SHP77 (cell line): ENCODE measurements around the gene ANO6.
"Not testable (repeated sequence)": the region's sequence is repeated elsewhere in the genome, so short reads cannot be mapped to it uniquely, and the experiment has no call there.

Source experiments
- DNase-seq, 2 experiments: peaks; one replicate each; lab custom pipeline; 2025; lab: John Stamatoyannopoulos, UW

ANO6 gene

DNA sequence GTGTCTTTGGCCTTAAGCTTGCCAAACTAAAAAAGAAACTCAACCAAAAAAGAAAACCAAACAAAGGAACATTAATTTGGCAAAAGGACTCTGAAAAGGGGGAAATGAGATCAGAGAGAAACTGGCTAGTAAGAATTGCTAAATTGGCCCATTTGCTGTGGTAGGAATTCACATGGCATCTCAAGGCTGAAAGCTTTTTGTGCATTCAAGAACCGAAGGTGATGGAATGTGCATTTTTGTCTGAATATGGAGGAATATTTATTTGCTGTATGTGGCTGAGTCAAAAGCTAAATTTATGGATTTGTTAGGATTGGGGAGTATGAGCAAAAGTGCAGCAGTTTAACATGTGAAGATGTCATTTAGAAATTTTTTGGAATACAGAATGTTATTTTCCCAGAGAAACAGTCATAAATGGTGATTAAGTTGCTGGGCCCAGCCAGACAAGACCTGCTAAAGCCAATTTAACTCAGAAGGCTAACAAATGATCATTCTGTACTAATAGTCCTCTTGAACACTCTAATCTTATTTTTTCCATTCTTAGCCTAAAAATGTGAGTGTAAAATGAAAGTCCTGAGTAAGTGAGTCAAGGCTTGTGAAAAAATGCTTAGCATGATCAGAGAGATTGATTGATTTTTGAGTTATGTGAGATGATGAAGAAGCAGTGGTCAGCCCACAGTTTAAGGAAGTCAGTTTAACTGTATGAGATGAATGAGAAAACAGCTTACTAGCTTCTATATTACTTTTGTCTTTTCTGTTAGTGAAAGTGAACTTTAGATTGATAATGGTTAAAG is 94.1 kb downstream of the ANO6 start:
- DNase-seq = no peak

- DNase-seq = no peak
Observed at GRCh38 chr12:45310627-45310968, 94.7 kb downstream of the ANO6 start.

GRCh38 chr12:45312012-45312411 is 96.1 kb downstream of the ANO6 start:
- DNase-seq = no peak

- DNase-seq = no peak
Observed at GRCh38 chr12:45314770-45315169, 98.9 kb downstream of the ANO6 start.

- DNase-seq = no peak
Observed at GRCh38 chr12:45315462-45315861, 99.6 kb downstream of the ANO6 start.

DNA sequence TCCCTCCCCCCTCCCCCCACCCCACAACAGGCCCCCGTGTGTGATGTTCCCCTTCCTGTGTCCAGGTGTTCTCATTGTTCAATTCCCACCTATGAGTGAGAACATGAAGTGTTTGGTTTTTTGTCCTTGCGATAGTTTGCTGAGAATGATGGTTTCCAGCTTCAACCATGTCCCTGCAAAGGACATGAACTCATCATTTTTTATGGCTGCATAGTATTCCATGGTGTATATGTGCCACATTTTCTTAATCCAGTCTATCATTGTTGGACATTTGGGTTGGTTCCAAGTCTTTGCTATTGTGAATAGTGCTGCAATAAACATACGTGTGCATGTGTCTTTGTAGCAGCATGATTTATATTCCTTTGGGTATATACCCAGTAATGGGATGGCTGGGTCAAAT is 101.4 kb downstream of the ANO6 start:
- DNase-seq = not testable (repeated sequence)

- DNase-seq = no peak
Observed at GRCh38 chr12:45322810-45323209, 106.9 kb downstream of the ANO6 start.

DNA sequence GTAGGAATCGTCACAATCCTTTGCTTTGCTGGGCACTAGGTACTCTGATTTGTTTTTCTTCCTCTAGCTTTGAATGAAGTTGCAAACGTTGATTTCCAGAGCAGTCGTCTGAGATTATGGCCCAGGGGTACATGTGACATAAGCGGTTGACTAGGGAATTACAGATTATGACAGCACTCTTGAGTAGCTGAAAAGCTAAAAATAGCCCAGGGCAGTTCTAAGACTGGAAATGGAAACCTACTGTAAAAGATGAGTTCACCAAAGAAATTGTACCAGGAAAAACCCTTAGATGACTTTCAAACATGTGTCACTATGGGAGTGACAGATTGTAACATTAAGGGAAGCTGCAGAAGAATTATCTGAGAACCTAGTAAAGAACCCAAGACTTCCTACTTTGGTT is 108.5 kb downstream of the ANO6 start:
- DNase-seq = no peak

- no peak for DNase-seq
Observed at GRCh38 chr12:45326358-45326975, 110.6 kb downstream of the ANO6 start.

DNA sequence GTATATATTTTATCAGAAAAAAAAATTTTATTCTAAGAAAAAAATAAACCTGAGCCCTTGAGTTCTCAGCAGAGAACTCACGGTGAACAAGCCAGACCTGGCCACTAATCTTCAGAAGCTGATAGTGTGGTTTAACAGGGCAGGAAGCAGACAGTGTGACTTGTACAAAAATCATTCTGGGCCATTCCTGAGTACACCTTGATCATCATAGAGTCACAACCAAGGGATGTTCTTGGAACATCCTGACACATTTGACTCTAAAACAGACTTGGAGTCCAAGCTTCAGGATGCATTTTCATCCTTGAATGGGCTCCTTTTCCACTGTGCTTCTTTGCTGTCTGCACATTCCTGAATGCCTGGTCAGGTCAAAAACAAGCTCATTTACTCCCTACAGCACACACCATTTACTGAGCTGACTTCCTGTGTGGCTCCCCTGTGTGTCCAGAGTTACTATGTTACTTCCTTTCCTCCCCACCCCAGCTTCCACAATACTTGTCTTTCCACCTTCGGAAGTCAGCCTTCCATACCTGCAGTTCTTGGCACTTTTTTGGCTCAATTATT is 112.0 kb downstream of the ANO6 start:
- no peak for DNase-seq

GRCh38 chr12:45329238-45329637 is 113.3 kb downstream of the ANO6 start:
- no peak for DNase-seq

DNA sequence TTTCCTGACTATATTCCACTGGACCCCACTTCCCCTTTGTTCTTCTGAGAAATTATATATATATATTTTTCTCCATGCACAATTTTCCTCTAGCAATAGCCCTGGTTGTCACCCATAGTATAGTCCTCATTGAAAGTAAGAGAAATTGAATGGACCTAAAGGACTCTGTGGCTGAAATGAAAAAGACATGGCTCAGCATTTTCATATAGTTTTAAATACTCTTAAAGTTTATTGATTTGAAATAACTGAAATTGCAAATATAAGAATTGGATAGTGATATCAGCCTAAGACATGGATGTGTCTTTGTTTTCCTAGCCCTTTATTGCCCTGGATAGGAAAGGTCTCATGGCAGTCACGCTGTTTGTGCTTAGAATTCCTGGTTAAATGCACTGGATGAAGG is 113.8 kb downstream of the ANO6 start:
- no peak for DNase-seq

DNA sequence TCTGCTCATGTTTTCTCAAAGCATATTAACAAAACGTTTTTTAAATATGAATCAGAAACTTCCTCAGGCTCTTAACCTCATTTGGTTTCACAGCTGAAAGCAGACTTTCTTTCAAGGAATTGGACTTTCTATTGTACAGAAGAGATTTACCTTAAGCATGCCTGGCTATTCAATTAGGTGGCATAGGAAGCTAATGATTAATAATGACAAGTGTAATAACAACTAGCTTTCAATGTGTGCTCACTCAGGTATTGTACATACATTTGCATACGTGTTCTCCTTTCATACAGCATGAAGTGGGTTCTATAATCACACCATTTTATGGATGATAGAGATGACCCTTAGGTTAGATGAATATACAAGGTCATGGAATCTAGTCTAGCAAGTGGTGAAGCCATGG is 115.7 kb downstream of the ANO6 start:
- DNase-seq = no peak

DNA sequence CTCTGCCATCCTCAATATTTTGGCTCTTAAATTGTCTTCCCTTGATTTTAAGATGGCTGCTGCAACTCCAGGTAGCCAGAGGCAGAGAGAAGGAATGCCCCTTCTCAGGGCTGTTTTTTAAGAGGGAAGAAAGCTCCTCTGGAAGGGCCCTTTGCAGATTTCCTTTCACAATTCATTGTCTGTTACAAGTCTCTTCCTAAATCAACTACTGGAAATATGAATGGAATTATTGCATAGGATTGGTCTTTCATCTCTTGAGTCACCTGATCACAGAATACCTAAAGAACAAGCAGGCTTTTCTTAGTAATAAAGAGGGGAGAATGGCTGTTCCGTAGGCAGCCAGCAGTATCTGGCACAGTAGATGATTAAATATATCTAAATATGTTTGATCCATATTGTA is 118.5 kb downstream of the ANO6 start:
- DNase-seq = no peak

DNA sequence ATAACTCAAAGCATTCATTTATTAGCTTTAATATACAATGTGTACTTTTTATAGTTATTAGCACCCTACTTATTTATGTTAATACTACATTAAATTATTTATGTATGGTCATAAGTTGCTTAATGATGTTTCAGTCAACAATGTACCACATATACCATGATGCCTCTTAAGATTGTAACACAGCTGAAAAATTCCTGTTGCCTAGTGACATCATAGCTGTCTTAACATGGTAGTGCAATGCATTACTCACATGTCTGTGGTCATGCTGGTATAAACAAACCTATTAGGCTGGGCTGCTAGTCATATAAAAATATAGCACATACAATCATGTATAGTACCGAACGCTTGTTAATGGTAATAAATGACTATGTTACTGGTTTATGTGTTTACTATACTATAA is 120.4 kb downstream of the ANO6 start:
- no peak for DNase-seq

DNA sequence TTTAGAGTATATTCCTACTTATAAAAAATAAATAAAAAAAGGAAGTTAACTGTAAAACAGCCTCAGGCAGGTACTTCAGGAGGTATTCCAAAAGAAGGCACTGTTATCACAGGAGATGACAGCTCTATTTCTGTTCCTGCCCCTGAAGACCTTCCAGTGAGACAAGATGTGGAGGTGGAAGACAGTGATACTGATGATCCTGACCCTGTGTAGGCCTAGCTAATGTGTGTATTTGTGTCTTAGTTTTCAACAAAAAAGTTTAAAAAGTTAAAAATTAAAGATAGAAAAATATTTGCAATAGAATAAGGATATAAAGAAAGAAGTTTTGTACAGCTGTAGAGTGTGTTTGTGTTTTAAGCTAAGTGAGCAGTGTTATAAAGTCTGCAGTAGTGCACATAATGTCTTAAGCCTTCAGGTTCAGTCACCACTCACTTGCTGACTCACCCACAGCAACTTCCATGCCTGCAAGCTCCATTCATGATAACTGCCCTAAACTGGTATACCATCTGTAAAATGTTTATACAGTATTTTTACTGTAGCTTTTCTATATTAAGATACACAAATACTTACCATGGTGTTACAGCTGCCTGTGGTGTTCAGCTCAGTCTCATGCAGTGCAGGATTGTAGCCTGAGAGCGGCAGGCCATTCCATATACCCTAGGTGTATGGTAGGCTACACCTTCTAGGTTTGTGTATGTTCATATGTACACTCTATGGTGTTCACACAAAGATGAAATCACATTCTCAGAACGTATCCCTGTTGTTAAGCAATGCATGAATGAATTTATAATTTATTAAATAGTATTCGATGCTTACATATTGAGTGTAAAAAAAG is 121.1 kb downstream of the ANO6 start:
- DNase-seq = no peak

- no peak for DNase-seq
Observed at GRCh38 chr12:45337835-45338234, 121.9 kb downstream of the ANO6 start.

GRCh38 chr12:45338272-45338671 is 122.4 kb downstream of the ANO6 start:
- DNase-seq = no peak

DNA sequence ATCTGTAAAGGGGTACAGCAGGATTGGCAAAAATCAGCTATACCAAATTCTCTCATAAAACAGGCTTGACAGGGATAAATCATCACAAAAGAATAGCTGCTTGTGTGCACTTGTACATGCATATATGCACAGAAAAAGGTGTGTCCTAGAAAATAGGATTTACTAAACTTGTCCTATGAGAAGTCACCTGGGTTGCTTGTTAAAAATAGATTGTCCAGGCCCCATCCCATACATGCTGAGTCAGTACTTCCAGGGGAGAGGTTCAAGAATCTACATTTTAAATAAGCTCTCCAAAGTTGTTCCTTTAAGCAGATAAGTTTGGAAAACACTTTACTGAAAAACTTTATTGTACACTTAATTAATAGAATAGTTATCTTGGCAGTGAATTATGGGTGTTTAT is 123.1 kb downstream of the ANO6 start:
- DNase-seq = no peak

- no peak for DNase-seq
Observed at GRCh38 chr12:45342171-45342570, 126.3 kb downstream of the ANO6 start.

- DNase-seq = no peak
Observed at GRCh38 chr12:45342848-45343247, 127.0 kb downstream of the ANO6 start.

GRCh38 chr12:45343269-45344051 is 127.6 kb downstream of the ANO6 start:
- no peak for DNase-seq
